GM12801 (cell line): Measurements from ENCODE around the gene PIK3C2B.

Source experiments
- TF ChIP-seq, protein P1 (sequence below): IDR thresholded peaks from one replicate; pipeline ENCODE4 v1.5.1; 2011; ENCODE audit warnings: control low read depth; ENCODE audit not compliant: insufficient read length; ENCODE audit errors: extremely low read depth

Gene PIK3C2B

DNA sequence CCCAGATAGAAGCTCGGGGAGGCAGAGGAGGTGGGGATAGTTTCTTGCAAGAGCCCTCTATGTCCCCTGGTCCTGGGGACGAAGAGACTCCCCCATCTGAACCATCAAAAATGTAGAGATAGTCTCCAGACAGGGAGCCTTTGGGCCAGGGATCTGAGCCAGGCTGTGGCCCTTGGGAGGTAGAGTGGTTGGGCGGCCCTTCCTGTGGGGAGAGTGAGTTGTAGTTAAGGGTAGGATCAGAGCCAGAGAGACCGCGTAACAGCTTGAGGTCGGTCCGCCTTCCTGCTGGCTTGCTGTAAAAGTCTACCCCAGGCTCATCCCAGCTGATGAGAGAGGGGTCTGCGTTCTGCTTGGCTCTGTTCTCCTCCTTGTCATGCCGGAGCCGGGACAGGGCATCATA is 25.3 kb downstream of the PIK3C2B start:
- TF ChIP-seq, protein P1, sequence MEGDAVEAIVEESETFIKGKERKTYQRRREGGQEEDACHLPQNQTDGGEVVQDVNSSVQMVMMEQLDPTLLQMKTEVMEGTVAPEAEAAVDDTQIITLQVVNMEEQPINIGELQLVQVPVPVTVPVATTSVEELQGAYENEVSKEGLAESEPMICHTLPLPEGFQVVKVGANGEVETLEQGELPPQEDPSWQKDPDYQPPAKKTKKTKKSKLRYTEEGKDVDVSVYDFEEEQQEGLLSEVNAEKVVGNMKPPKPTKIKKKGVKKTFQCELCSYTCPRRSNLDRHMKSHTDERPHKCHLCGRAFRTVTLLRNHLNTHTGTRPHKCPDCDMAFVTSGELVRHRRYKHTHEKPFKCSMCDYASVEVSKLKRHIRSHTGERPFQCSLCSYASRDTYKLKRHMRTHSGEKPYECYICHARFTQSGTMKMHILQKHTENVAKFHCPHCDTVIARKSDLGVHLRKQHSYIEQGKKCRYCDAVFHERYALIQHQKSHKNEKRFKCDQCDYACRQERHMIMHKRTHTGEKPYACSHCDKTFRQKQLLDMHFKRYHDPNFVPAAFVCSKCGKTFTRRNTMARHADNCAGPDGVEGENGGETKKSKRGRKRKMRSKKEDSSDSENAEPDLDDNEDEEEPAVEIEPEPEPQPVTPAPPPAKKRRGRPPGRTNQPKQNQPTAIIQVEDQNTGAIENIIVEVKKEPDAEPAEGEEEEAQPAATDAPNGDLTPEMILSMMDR: no peak

DNA sequence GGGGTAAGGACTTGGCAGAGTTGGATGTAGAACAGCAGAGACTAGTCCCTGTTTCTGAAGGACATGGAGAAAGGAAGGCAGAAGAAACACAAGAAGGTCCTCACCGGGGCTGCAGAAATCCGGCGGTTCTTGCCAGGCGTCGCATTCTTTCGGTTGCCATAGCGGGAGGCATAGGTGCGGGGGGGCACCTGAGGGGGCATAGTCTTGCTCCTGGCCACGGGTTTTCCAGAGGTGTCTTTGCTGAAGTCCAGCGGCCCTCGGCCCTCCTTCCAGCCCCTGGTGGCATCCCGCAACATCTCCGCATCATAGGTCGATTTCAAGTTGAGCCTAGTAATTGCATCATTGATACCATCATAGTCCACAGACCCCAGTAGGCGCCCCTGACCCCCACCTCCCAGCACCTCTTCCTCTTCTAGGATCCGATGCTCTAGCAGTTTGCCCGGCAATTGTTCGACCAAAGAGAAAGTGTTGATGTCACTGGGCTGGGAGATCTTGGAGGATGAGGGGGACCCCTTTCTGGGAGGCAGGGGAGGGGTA is 25.8 kb downstream of the PIK3C2B start:
- TF ChIP-seq, protein P1: no peak

DNA sequence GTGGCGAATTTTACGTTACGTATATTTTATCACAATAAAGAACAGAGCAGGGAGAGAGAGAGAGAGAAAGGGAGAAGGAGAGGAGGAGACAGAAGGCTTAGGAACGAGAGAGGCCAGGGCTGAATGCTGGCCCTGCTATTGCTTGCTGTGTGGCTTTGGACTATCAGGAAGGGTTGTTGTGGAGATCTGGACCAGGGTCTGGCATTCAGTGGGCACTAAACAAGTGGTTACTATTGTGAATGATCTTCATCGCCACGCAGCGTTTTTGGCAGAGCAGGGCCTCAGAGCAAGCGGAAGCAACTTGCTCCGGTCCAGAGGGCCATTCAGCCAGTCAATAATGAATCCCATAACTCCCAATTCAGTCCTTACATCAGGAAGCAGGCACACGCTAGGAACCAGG is 26.4 kb downstream of the PIK3C2B start:
- TF ChIP-seq, protein P1: no peak

DNA sequence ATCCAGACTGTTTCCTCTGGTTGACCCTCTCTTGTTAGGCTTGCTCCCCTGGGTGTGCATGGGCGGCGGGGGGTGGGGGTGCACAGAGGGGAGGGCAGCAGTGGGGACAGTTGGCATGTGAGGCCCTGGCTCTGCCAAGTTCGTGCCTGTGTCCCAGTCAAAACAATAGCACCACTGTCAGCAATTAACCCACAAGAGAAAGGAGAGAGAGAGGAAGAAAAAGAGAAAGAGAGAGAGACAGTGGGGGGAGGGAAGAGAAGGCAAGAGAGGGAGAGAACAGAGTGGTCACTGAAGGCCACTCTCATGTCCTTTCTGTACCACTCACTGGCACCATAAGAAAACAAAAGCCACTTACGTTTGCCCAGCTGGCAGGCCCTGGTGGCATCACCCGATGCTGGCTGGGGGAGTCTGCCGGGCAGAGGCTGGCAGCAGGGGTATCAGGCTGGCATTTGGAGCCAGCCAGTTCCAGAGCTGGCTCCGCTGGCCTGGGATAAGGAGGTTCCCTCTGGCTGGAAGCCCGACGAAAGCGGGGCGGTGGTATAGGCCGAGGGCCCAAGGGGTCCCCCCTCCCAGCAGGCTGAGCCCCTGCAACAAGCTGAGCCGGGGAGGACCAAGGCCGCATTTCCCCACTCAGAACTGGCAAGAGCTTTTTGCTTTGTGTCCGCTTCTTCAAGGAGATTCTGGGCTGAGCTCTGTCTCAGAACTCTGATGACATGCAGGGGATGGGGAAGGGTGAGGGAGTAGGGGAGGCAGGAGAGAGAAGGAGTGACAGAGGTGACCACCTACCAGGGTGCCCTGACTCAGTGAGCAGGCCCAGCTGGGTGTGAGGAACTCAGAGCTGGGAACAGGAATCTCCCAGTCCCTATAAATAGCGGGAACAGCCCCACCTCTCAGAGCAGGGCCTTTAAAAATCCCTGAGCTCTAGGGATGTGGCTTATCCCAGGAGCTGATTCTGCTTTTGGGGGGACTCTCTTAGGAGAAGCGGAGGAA is 27.9 kb downstream of the PIK3C2B start:
- TF ChIP-seq, protein P1: no peak

DNA sequence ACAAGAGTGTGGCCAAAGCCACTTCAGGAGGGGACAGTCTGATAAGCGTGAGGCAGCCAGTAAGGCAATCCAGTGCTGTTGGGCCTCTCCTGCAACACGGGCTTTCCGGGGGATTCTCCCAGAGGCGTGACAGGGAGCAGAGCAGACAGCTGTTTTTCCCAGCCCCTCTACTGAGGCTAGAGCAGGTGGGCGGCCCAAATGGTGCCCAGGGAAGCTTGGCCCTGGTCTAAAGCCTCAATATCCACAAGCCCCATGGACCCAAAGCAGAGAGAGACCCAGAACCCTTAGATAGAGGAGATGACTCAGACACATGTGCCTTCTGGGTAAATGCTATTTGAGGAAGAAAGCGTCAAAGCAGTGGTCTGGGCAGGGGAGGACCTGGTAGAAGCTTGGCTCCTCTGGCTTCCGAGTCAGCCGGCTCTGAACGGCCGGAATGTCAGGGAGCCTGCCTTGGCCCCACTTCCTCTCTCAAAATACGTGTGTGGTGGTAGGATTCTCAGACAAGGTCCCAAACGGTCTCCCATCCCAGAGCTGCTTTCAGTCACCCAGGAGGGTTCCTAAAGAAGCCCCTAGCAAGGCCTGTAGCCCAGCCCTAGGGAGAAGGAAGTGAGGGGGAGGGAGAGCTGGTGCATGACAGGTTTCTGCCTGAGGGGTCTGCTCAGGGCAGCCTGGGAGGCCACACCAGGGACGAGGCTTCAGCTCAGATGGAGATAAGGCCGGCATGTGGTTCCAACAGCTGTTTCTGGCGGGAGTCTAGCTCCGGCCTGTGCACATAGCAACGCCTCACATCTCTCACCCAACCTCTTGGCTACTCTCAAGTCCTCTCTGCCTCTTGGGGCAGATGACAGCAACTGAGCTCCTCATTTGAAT is 28.8 kb downstream of the PIK3C2B start:
- TF ChIP-seq, protein P1: no peak

DNA sequence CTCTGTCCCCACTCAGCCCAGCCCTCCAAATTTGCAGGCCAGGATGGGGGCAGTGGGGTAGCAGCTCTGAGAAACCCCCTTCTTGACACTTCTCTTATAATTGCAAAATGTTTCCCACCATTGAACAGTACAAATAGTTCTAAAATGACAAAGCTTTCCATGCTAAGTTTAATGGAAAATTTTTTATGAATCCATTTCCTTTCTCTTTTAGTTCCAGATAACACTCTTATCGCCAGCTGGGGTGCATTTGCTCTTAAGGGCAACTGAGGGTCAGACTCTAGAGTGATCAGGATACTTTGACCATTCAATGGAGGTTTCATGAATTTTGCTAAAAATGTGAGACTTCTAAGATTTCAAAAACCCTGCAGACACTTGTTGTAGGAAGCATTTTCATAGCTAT is 29.9 kb downstream of the PIK3C2B start:
- TF ChIP-seq, protein P1: no peak

DNA sequence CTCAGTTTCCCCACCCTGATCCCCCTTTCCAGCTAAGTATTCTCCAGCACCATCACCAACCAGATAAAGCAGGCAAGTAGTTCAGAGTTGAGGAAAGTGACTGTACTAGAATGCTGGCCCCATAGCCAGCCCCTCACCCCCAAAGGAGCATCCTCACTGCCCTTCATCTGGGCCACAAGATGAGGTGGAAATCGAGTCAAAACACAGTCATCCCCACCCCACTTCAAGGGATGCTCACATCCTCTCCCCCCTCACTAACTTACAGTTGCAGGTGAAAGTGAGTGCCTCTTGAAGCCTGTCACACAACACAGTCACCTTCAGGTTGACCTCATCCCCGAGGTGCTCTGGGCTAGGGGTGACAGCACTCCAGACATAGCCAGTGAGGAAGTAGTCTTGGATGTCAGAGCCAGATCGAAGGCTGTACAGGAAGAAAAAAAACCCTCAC is 30.4 kb downstream of the PIK3C2B start:
- TF ChIP-seq, protein P1: no peak
